GM21717 (cell line): ENCODE results near the gene BCAT1.

Source experiments
- ATAC-seq: cut with Tn5 transposase; IDR thresholded peaks from one replicate; pipeline ENCODE4 v1.9.1; 2021; ENCODE audit warnings: mild to moderate bottlenecking, moderate library complexity; ENCODE audit not compliant: unreplicated experiment

BCAT1 gene

GRCh38 chr12:24948757-24949722 lies at the start of gene BCAT1:
BCAT1 (minus strand) TSS chr12:24949101; CDS start chr12:24948932, 169 bp downstream.
- ATAC-seq: peak; percentile 35

DNA sequence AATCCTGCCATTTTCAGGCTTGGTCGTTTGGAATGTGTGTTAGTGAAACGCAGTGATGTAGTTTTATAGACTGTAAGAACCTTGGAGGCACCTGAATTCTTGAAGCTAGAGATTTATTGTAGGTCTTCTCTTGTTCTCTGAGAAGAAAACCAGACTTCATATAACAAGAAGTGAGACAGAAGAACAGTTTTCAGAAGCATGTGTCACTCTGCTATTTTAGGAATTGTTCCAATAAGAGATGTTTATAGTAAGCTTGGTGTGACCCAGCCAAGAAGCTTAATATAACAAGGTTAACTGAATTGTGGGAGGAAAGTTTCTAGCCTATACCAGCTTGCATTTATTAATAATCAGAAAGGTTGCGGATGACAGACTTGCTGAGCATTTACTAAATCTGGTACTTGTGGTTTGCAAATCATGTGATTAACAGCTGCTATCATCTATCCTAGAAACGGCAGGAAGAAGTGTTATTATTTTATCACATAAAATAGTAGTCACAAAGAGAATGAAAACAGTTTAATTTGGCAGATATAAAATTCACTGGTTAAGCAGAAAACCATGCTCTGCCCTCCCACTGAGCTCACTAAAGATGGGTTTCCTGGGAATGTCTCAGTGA lies 49.2 kb upstream of the BCAT1 start:
- peak; percentile 78 for ATAC-seq

GRCh38 chr12:24997496-24997895 lies 48.6 kb upstream of the BCAT1 start:
- ATAC-seq: peak; percentile 10

DNA sequence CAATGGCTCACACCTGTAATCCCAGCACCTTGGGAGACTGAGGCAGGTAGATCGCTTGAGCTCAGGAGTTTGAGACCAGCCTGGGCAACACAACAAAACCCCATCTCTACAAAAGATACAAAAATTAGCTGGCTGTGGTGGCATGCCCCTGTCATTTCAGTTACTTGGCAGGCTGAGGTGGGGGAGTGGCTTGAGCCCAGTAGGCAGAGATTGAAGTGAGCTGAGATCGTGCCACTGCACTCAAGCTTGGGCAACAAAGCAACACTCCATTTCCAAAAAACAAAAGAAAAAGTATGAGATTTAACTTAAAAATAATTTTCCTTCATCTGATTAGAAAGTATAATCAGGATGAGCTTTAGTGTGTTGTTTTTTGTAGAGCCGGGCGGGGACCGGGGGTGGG lies 47.9 kb upstream of the BCAT1 start:
- no peak for ATAC-seq

DNA sequence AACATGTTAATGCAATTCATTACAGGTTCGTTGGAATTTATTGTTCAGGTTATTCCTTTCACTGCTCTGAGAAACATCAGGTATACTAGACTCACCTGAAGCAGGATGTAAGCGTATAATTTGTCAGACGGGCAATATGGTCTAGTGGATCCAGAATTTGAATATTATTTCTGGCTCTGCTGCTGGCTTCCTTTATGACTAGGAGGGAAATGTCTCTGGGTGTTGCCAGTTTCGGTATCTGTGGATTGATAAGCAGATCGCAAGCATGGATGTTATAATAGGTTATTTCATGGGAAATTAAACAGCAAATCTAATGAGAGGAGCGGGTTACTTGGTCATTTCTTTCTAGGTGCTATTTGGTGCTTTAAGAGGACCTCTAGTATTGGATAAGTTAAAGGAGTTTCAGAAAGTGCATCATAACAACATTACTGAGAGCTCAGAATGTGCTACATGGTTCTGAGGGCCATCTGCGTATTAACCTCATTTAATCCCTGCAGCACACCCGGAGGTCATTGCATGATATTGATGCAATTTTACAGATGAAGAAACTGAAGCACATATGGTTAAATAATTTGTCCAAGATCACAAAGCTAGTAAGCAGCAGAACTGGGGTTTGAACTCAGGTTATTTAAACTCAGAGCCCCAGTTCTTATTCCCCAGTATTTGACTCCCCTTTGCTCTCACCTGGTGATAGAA lies 47.3 kb upstream of the BCAT1 start:
- ATAC-seq: no peak

GRCh38 chr12:24993793-24994192 lies 44.9 kb upstream of the BCAT1 start:
- no peak for ATAC-seq

GRCh38 chr12:24991209-24992049 lies 42.5 kb upstream of the BCAT1 start:
- ATAC-seq: no peak

- no peak for ATAC-seq
These were observed 40.3 kb upstream of the BCAT1 start for GRCh38 chr12:24989216-24989615.

GRCh38 chr12:24982250-24982649 lies 33.3 kb upstream of the BCAT1 start:
- no peak for ATAC-seq

GRCh38 chr12:24979976-24980730 lies 31.3 kb upstream of the BCAT1 start:
- ATAC-seq: no peak

DNA sequence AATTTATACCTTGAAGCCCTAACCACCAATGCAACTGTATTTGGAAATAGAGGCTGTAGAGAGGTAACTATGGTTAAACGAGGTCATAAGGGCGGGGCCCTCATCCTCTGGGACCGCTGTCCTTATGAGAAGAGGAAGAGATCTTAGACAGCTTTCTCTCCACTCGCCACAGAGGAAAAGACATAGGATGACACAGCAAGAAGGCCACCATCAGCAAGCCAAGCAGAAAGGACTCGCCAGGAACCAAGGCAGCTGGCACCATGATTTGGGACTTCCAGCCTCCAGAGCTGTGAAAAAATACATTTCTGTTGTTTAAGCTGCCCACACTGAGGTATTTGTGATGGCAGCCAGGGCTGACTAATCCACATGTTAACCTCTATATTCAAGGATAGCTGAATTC lies 30.4 kb upstream of the BCAT1 start:
- no peak for ATAC-seq

DNA sequence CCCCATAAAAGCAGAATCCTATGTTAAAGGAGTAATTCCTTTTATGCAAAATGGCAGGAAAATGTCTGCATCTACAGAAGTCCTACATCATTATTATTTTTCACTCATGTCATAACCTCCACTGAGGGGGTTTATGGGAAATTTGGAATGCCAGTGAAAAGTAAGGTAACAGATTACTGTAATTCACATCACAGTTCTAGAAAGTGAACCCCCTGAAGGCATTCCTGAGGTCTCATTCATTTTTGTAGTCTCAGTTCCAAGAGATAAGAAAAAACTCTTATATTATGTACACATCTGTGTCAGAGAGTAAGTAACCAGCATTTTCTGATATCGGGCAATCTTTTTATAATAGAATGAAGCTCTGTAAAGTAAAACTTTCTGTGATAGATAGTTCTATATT lies 28.8 kb upstream of the BCAT1 start:
- no peak for ATAC-seq

GRCh38 chr12:24977060-24977459 lies 28.2 kb upstream of the BCAT1 start:
- no peak for ATAC-seq

GRCh38 chr12:24975425-24975824 lies 26.5 kb upstream of the BCAT1 start:
- ATAC-seq: no peak

DNA sequence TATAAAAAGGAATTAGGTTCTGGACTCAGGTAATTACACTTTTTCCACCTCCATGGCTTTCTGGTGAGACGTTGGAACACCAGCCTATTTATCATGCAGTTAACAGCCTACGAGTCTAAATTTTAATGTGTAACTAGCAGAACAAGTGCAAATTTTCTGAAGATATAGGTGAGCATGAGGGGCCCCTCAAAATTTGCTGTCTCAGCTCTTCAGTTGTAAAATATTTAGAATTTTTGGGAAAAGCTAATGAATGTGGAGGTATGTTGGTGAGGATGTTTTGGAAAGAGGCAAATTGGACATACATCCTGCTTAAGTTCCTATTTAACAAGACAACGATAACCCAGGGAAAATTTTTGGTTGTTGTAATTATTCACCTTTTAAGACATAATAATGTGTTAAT lies 25.3 kb upstream of the BCAT1 start:
- ATAC-seq: no peak

GRCh38 chr12:24972078-24972477 lies 23.2 kb upstream of the BCAT1 start:
- no peak for ATAC-seq

DNA sequence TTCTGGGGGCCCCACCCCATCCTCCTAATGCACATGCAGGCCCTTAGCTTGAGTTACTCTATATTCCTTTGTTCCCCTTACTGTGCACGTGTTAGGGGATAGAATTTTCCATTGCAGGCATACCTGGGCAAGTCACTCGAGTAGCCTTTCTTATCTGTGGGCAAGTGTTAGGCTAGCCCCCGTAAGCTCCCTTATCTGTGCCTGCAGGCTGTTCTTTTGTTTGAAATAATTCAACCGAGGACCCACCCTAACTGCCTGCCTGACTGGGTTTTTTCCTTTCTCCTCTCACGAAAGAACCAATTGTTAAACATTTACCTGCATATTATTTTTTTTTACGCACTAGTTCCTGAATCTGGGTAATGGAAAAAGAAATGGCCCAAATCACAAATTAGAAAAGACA lies 21.3 kb upstream of the BCAT1 start:
- no peak for ATAC-seq

- ATAC-seq: no peak
These were observed 18.2 kb upstream of the BCAT1 start for GRCh38 chr12:24966951-24967564.

- ATAC-seq: no peak
These were observed 15.4 kb upstream of the BCAT1 start for GRCh38 chr12:24964342-24964741.
